Adipocyte (in vitro differentiated cells): ENCODE measurements around the gene HPS6.

Experiments
- DNase-seq: peaks from one replicate; pipeline ENCODE4 v3.0.0-alpha.2; 2015; ENCODE audit warnings: low read depth
- H3K27me3 ChIP-seq: replicated peaks from 2 replicates; pipeline ENCODE4 v1.7.0; 2013; ENCODE audit warnings: mild to moderate bottlenecking, low read length, moderate library complexity; ENCODE audit not compliant: control insufficient read depth, insufficient read depth
- H3K36me3 ChIP-seq: 2 replicates; pipeline ENCODE4 v1.7.0; 2013; ENCODE audit warnings: low read length, mild to moderate bottlenecking, moderate library complexity; ENCODE audit not compliant: control insufficient read depth, insufficient read depth, severe bottlenecking
- H3K4me1 ChIP-seq: 2 replicates; pipeline ENCODE4 v1.7.0; 2013; ENCODE audit warnings: mild to moderate bottlenecking, low read length, moderate library complexity; ENCODE audit not compliant: control insufficient read depth, insufficient read depth
- H3K4me3 ChIP-seq: 2 replicates; pipeline ENCODE4 v1.7.0; 2013; ENCODE audit warnings: mild to moderate bottlenecking, low read length, moderate library complexity
- H3K9ac ChIP-seq: 2 replicates; pipeline ENCODE4 v1.7.0; 2013; ENCODE audit warnings: mild to moderate bottlenecking, low read length, moderate library complexity
- H3K9me3 ChIP-seq: 2 replicates; pipeline ENCODE4 v1.7.0; 2013; ENCODE audit warnings: mild to moderate bottlenecking, low read length, moderate library complexity; ENCODE audit not compliant: control insufficient read depth

The HPS6 gene

GRCh38 chr10:102112210-102112817 lies 47.2 kb downstream of the HPS6 start:
- peaks cover 48% of the 10 kb centered on the region for H3K4me1 ChIP-seq
- peak overlapping the region; percentile 81 for H3K4me3 ChIP-seq
- no peaks in the 10 kb centered on the region for H3K27me3 ChIP-seq
- H3K9ac ChIP-seq = peak overlapping the region; percentile 89
- no peaks in the 10 kb centered on the region for H3K9me3 ChIP-seq
- H3K36me3 ChIP-seq = peaks cover 43% of the 10 kb centered on the region
- DNase-seq = no peak

GRCh38 chr10:102113261-102113955 lies 48.3 kb downstream of the HPS6 start:
- no peaks in the 10 kb centered on the region for H3K27me3 ChIP-seq
- H3K9ac ChIP-seq = peak overlapping the region; percentile 89
- H3K4me3 ChIP-seq = peak overlapping the region; percentile 81
- H3K4me1 ChIP-seq = peaks cover 59% of the 10 kb centered on the region
- H3K36me3 ChIP-seq = peaks cover 32% of the 10 kb centered on the region
- no peaks in the 10 kb centered on the region for H3K9me3 ChIP-seq
- peak; percentile 40 for DNase-seq

GRCh38 chr10:102113956-102114857 lies 49.1 kb downstream of the HPS6 start:
- Histone ChIP-seq H3K9ac (peak overlapping the region; percentile 89), H3K9me3 (no peaks in the 10 kb centered on the region), H3K27me3 (no peaks in the 10 kb centered on the region), H3K4me1 (peaks cover 66% of the 10 kb centered on the region), H3K36me3 (peaks cover 24% of the 10 kb centered on the region), H3K4me3 (peak overlapping the region; percentile 81)
- peak; percentile 60 for DNase-seq

- DNase-seq = peak; percentile 97
- Histone ChIP-seq H3K27me3 (no peaks in the 10 kb centered on the region), H3K9me3 (no peaks in the 10 kb centered on the region), H3K4me1 (peaks cover 68% of the 10 kb centered on the region), H3K9ac (peak overlapping the region; percentile 86), H3K4me3 (peak overlapping the region; percentile 81), H3K36me3 (peaks cover 16% of the 10 kb centered on the region)
Measured at GRCh38 chr10:102114861-102115618, 49.9 kb downstream of the HPS6 start.

- peaks cover 8% of the 10 kb centered on the region for H3K36me3 ChIP-seq
- no peaks in the 10 kb centered on the region for H3K9me3 ChIP-seq
- no peaks in the 10 kb centered on the region for H3K27me3 ChIP-seq
- H3K9ac ChIP-seq = peak overlapping the region; percentile 86
- H3K4me3 ChIP-seq = peak overlapping the region; percentile 81
- H3K4me1 ChIP-seq = peaks cover 65% of the 10 kb centered on the region
- no peak for DNase-seq
Measured at GRCh38 chr10:102115775-102116174, 50.6 kb downstream of the HPS6 start.

DNA sequence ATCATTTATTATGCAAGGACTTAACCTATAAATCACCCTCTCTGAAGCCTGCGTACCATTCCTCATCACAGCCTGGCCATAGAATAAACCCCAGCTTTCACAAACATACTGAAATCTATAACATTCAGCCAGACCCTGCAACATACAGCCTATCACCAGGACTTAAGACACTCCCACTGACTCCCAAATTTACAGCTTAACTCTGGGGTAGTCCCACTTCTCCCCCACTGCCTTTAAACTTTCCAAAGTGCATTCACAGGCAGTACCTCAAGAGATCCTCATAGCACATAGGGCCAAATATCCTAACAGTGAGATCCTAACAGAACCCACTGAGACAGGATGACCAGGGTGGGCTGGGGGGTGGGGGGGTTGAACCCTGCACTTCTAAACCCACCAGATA lies 51.5 kb downstream of the HPS6 start:
- no peaks in the 10 kb centered on the region for H3K36me3 ChIP-seq
- H3K9ac ChIP-seq = peak overlapping the region; percentile 98
- no peaks in the 10 kb centered on the region for H3K9me3 ChIP-seq
- H3K4me3 ChIP-seq = peak overlapping the region; percentile 91
- no peak for DNase-seq
- no peaks in the 10 kb centered on the region for H3K27me3 ChIP-seq
- peaks cover 73% of the 10 kb centered on the region for H3K4me1 ChIP-seq
